ENCODE data around the gene TNRC18.

The TNRC18 gene

GRCh38 chr7:5388905-5389433, 34.7 kb downstream of the TNRC18 start:
- no peak for DNase-seq (ENCODE audit: extremely low read depth, low read depth)
- TF ChIP-seq CTCF (IDR thresholded peaks at IDR 0.05; ENCODE audit: low read depth, low read length): no peak

- no peak for TF ChIP-seq CTCF (IDR thresholded peaks at IDR 0.05; ENCODE audit: low read depth, low read length)
- no peak for DNase-seq (ENCODE audit: extremely low read depth, low read depth)
These were observed 35.2 kb downstream of the TNRC18 start for GRCh38 chr7:5388273-5388901.

GRCh38 chr7:5387711-5388245, 35.9 kb downstream of the TNRC18 start:
- no peak for TF ChIP-seq CTCF (IDR thresholded peaks at IDR 0.05; ENCODE audit: low read depth, low read length)
- DNase-seq (ENCODE audit: extremely low read depth, low read depth): no peak

- no peak for DNase-seq (ENCODE audit: extremely low read depth, low read depth)
- TF ChIP-seq CTCF (IDR thresholded peaks at IDR 0.05; ENCODE audit: low read depth, low read length): no peak
These were observed 39.0 kb downstream of the TNRC18 start for GRCh38 chr7:5384618-5385017.

- no peak for DNase-seq (ENCODE audit: extremely low read depth, low read depth)
- TF ChIP-seq CTCF (IDR thresholded peaks at IDR 0.05; ENCODE audit: low read depth, low read length): no peak
These were observed 40.1 kb downstream of the TNRC18 start for GRCh38 chr7:5383314-5384098.

GRCh38 chr7:5382281-5382892, 41.2 kb downstream of the TNRC18 start:
- DNase-seq (ENCODE audit: extremely low read depth, low read depth): no peak
- TF ChIP-seq CTCF (IDR thresholded peaks at IDR 0.05; ENCODE audit: low read depth, low read length): no peak

Measured in AG09319 (cell line).